ENCODE results near the gene COL11A2. TPM values are rescaled to one million over a fixed set of nuclear protein-coding genes. Genes with fewer than 3 reads are reported as not detected.
A peak's percentile ranks its signal among the peaks of the same experiment; 100 is the strongest.

The COL11A2 gene
- total and polyA plus RNA-seq, 2 of the 13 experiments (the other 11 are each of a cell fraction or from before 2014, with no cell fraction given) = 0.55 TPM

- no peak for TF ChIP-seq ATF6 (CRISPR knock-in tag; conservative IDR thresholded peaks at IDR 0.05)
- TF ChIP-seq ZNF432 (CRISPR knock-in tag; IDR thresholded peaks at IDR 0.05; ENCODE audit: borderline replicate concordance) = no peak
- TF ChIP-seq ZNF558 (CRISPR knock-in tag; IDR thresholded peaks at IDR 0.05; ENCODE audit: borderline replicate concordance) = no peak; the same call in 1 of the 2 replicates
- TF ChIP-seq SETDB1 (CRISPR knock-in tag; IDR thresholded peaks at IDR 0.05; ENCODE audit: borderline replicate concordance) = no peak
- peak; percentile 47; the same call in 1 of the 2 replicates for TF ChIP-seq ZNF333 (CRISPR knock-in tag; IDR thresholded peaks at IDR 0.05; ENCODE audit: borderline replicate concordance)
- TF ChIP-seq LRRFIP1 (CRISPR knock-in tag; conservative IDR thresholded peaks at IDR 0.05) = no peak
- peak; percentile 92 for TF ChIP-seq SPEN (CRISPR knock-in tag; IDR thresholded peaks at IDR 0.05; ENCODE audit: low read depth)
- peak; percentile 76; the same call in 1 of the 2 replicates for TF ChIP-seq ZNF747 (CRISPR knock-in tag; IDR thresholded peaks at IDR 0.05; ENCODE audit: borderline replicate concordance)
- peak; percentile 83 for TF ChIP-seq HMGXB3 (CRISPR knock-in tag; IDR thresholded peaks at IDR 0.05; ENCODE audit: borderline replicate concordance)
- TF ChIP-seq KDM5A (IDR thresholded peaks at IDR 0.05; ENCODE audit: borderline replicate concordance, low read length) = peak; percentile 91
- TF ChIP-seq ZNF350 (CRISPR knock-in tag; IDR thresholded peaks at IDR 0.05; ENCODE audit: borderline replicate concordance, low read depth) = peak; percentile 89
- peak; percentile 98 for TF ChIP-seq BRD4 (CRISPR knock-in tag; IDR thresholded peaks at IDR 0.05)
- peak; percentile 95; the same call in 1 of the 2 replicates for TF ChIP-seq ZSCAN20 (CRISPR knock-in tag; IDR thresholded peaks at IDR 0.05; ENCODE audit: borderline replicate concordance)
- no peak for TF ChIP-seq RORA (CRISPR knock-in tag; IDR thresholded peaks at IDR 0.05)
- peak; percentile 8; the same call in 1 of the 2 replicates for TF ChIP-seq SSRP1 (CRISPR knock-in tag; IDR thresholded peaks at IDR 0.05)
- TF ChIP-seq FOXO1 (CRISPR knock-in tag; IDR thresholded peaks at IDR 0.05) = peak; percentile 86
- TF ChIP-seq GTF2F1 (IDR thresholded peaks at IDR 0.05; ENCODE audit: low read length) = 0 out of 2 replicates have a peak, but pooled peaks have one; percentile 7
- no peak; the same call in 1 of the 2 replicates for TF ChIP-seq ZNF468 (CRISPR knock-in tag; IDR thresholded peaks at IDR 0.05)
- peak; percentile 74; the same call in 1 of the 2 replicates for TF ChIP-seq ZNF83 (CRISPR knock-in tag; IDR thresholded peaks at IDR 0.05; ENCODE audit: borderline replicate concordance)
- peak; percentile 53; the same call in 1 of the 2 replicates for TF ChIP-seq SIN3B (IDR thresholded peaks at IDR 0.05; ENCODE audit: low read length)
Observed at GRCh38 chr6:33200219-33201146, 8.2 kb upstream of the COL11A2 start, which contains the start of the genes RXRB and SLC39A7 (continued).
